ENCODE data around the gene TXNDC12.
A peak's percentile ranks its signal among the peaks of the same experiment; 100 is the strongest.
"Not testable (repeated sequence)": the region's sequence is repeated elsewhere in the genome, so short reads cannot be mapped to it uniquely, and the experiment has no call there.

Gene TXNDC12

GRCh38 chr1:52055066-52055865 is at the start of gene TXNDC12:
Gene TXNDC12, minus strand, starts transcription at chr1:52055191. Its CDS starts 95 bp downstream, at chr1:52055096.
- peak; percentile 72 to 81 for DNase-seq

- no peak for DNase-seq
Observed at GRCh38 chr1:52102336-52103013, 47.5 kb upstream of the TXNDC12 start.

DNA sequence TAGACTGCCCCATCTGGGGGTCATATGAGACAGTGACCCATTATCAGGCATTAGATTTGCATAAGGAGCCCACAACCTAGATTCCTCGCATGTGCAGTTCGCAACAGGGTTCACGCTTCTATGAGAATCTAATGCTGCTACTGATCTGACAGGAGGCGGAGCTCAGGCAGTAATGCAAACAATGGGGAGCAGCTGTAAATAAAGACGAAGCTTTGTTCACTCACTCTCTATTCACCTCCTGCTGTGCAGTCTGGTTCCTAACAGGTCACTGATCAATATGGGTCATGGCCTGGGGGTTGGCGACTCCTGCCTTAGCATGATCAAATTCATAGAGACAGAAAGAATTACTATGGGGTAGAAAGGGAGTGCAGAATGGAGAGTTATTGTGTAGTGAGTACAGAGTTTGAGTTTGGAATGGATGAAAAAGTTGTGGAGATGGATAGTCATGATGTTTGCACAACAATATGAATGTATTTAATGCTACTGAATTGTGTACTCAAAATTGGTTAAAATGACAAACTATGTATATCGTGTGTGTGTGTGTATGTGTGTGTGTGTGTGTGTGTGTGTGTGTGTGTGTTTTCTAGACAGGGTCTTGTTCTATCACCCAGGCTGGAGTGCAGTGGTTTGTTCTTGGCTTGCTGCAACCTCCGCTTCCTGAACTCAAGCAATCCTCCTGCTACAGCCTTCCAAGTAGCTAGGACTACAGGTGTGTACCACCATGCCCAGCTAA is 43.3 kb upstream of the TXNDC12 start:
- no peak for DNase-seq

DNA sequence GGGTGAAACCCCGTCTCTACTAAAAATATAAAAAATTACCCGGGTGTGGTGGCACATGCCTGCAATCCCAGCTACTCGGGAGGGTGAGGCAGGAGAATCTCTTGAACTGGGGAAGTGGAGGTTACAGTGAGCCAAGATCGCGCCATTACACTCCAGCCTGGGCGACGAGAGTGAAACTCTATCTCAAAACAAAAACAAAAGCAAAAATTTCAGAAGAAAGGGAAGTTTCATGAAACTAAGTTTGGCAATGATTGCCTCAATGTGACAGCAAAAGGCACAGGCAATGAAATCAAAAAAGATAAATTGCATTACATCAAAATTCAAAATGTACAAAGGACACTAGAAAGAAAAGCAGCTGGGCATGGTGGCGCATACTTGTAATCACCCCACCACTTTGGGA is 41.2 kb upstream of the TXNDC12 start:
- no peak for DNase-seq

DNA sequence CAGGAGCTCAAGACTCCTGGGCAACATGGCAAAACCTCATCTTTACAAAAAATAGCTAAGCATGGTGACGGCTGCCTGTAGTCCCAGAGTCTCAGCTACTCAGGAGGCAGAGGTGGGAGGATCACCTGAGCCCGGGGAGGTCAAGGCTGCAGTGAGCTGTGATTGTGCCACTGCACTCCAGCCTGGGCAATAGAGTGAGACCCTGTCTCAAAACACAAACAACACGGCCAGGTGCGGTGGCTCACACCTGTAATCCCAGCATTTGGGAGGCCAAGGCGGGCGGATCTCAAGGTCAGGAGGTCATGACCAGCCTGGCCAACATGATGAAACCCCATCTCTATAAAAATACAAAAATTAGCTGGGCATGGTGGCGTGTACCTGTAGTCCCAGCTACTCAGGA is 39.3 kb upstream of the TXNDC12 start:
- DNase-seq: not testable (repeated sequence)

GRCh38 chr1:52087892-52088291 is 32.9 kb upstream of the TXNDC12 start:
- DNase-seq: not testable (repeated sequence)

DNA sequence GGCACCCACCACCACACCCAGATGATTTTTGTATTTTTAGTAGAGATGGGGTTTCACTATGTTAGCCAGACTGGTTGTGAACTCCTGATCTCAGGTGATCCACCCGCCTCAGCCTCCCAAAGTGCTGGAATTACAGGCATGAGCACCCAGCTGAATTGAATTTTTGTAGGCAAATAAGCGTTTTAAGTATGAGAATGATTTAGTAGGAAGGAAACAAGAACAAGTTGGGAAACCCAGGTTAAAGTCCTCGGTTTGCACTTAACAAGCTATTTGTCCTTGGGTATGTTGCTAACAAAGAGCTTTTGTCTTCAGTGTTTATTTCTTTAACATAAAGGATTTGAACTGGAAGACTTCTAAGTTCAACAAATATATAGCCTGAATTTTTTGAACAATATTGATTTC is 25.0 kb upstream of the TXNDC12 start:
- no peak for DNase-seq

- not testable (repeated sequence) for DNase-seq
Observed at GRCh38 chr1:52077277-52077676, 22.3 kb upstream of the TXNDC12 start.

GRCh38 chr1:52072291-52072690 is 17.3 kb upstream of the TXNDC12 start:
- no peak for DNase-seq

GRCh38 chr1:52070704-52071103 is 15.7 kb upstream of the TXNDC12 start:
- DNase-seq: no peak

DNA sequence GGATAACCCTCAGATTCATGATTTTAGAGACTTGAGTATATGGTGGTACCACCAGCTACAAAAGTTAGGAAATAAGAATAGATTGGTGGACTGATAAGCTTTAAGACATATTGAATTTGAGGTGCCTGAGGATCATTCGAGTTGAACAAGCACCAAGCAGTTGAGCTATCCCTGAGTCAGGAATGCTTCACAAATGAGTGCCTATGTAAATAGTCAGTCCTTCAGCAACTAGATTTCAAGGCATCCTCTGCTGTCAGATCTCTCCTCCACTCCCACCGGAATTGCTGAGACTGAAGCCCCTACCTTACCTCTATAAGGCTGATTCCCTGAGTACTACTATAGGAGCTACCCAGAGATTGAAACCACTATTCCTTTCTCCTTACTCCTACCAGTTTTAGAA is 8.2 kb upstream of the TXNDC12 start:
- no peak for DNase-seq

GRCh38 chr1:52060822-52061221 is 5.8 kb upstream of the TXNDC12 start:
- no peak for DNase-seq

- no peak for DNase-seq
Observed at GRCh38 chr1:52059888-52060287, 4.9 kb upstream of the TXNDC12 start.

DNA sequence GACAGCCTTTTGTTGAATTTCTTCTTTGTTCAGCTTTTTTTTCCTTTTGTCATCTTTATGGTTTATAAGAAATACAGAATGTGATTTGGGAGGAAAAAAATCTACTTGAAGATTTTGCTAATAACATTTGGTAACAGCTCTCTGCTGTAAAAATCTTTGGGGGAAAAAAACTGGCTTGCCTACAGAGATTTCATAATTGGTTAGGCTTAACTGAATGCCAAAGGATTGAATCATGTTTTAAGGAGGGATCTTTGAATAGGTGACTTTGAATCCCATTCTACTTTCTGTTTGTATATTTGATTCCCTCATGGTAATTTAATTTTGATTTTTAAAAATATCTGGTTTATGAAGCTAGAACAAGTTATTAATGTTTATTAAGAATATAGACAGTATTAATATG is 4.3 kb upstream of the TXNDC12 start:
- no peak for DNase-seq

GRCh38 chr1:52057876-52058415 is 3.0 kb upstream of the TXNDC12 start:
- DNase-seq: no peak

- no peak for DNase-seq
Observed at GRCh38 chr1:52057255-52057654, 2.3 kb upstream of the TXNDC12 start.

- no peak for DNase-seq
Observed at GRCh38 chr1:52056937-52057231, 1.9 kb upstream of the TXNDC12 start.

- DNase-seq: peak; percentile 94 to 96
Observed at GRCh38 chr1:52056163-52056936, 1.4 kb upstream of the TXNDC12 start, which contains the start of gene BTF3L4. Gene BTF3L4, plus strand, starts transcription at chr1:52056295. Its CDS starts 3,553 bp downstream, at chr1:52059848.

DNA sequence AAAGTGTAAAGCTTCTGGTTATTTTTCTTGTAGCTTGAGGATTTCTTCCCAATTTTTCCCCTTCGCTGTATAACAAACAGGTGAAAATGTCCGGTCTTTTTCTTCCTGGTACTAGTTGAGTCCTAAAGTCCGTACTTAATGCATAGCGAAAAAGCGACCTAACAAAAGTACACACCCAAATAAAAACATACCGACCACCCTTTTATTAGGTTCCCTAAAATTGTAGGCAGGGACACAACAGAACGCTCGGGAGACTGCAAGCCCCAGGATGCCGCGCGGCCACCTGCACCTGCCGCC is 823 bp upstream of the TXNDC12 start:
- DNase-seq: no peak

- DNase-seq: no peak
Observed at GRCh38 chr1:52054496-52055065, 410 bp downstream of the TXNDC12 start.

DNA sequence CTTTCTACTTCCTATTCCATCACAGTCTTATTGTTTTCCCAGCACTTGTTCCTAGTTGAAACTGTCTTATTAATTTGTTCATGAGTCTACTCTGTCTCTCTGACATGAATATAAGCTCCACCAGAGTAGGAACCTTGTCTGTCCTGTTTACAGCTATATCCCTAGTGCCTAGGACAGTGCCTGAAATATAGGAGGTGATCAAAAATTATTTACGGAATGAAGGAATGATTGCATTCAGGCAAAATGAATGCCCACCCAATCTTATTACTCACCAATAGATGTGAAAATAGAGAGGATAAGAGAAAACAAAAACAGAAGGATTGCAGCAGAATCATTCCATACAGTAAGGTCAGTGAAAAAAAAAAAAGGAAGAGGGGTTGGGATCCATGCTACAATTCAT is 1.1 kb downstream of the TXNDC12 start:
- DNase-seq: no peak

DNA sequence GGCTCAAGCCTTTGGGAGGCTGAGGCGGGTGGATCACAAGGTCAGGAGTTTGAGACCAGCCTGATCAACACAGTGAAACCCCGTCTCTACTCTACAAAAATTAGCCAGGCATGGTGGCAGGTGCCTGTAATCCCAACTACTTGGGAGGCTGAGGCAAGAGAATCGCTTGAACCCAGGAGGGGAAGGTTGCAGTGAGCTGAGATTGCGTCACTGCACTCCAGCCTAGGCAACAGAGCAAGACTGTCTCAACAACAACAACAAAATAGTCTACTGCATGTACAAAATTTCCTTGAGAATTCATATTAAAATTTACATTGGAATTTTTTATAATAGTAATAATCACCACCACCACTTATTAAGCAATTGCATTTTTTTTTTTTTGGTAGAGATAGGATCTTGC is 5.7 kb downstream of the TXNDC12 start:
- DNase-seq: not testable (repeated sequence)

All from activated CD4-positive, alpha-beta T cell treated with anti-CD3 and anti-CD28 coated beads, Interleukin-2, amount 50 U/mL, for 48 hours (primary cell).